K562 (cell line): ENCODE measurements around the gene DOCK8. TPM values are rescaled to one million over a fixed set of nuclear protein-coding genes. Genes with fewer than 3 reads are reported as not detected.

Experiments
- ATAC-seq: fragments of 200-7000 bp; cut with Tn5 transposase; 3 replicates; pipeline ENCODE4 v1.9.1; 2020; ENCODE audit warnings: moderate library complexity
- BruUV-seq: library from RNA; stranded (reverse); fragments of 400-500 nt; replicated peaks from 2 replicates; lab custom pipeline; 2021; lab: Mats Ljungman, UMichigan
- CTCF ChIA-PET: fragments of 300-600 bp; formaldehyde crosslinking; extraction: SDS; loops from one replicate; lab custom pipeline; 2021; ENCODE audit warnings: low intra/inter-chr PET ratio; lab: Yijun Ruan, JAX
- POLR2A ChIA-PET: fragments of 300-600, 350-650 bp; sonication (Branson Sonifier 250); formaldehyde crosslinking; extraction: SDS; loops from one replicate; lab custom pipeline; 2021; ENCODE audit warnings: antibody characterized with exemption, inconsistent platforms; lab: Yijun Ruan, JAX
- DNase-seq, 4 experiments: peaks; one replicate each; pipeline versions ENCODE4 v3.0.0 to v3.0.0-alpha.2; 2011 to 2018; ENCODE audit warnings: low spot score in 3 of 4, mixed read lengths in 3 of 4; ENCODE audit errors: extremely low read depth in 1 of 4
- FAIRE-seq: peaks from 2 replicates; lab custom pipeline; 2011; peaks lifted over from hg19 to GRCh38; lab: Jason Lieb, UNC
- H2AFZ ChIP-seq: 2 replicates; pipeline ENCODE4 v1.6.0; 2011; ENCODE audit warnings: low read depth, low read length, control low read depth, inconsistent platforms
- H3K27ac ChIP-seq: fragments of 200-600 bp; 3 replicates; pipeline ENCODE4 v1.8.0; 2011; ENCODE audit warnings: low read depth, mild to moderate bottlenecking, control low read depth, inconsistent platforms, low read length, moderate library complexity, mixed read lengths; ENCODE audit errors: extremely low read depth
- H3K27me3 ChIP-seq, 2 experiments: fragments of 300-600 bp in 1 of 2; 2 replicates in 1 of 2; 3 replicates in 1 of 2; pipeline versions ENCODE4 v1.6.0 to v1.8.0; 2011; ENCODE audit warnings: inconsistent platforms in 2 of 2, low read length in 2 of 2, mild to moderate bottlenecking in 1 of 2, mixed read lengths in 1 of 2, moderate library complexity in 1 of 2; ENCODE audit not compliant: control insufficient read depth in 2 of 2, insufficient read depth in 2 of 2
- H3K36me3 ChIP-seq: fragments of 300-600 bp; 3 replicates; pipeline ENCODE4 v1.8.0; 2011; ENCODE audit warnings: mild to moderate bottlenecking, low read length, inconsistent platforms; ENCODE audit not compliant: control insufficient read depth, insufficient read depth
- H3K4me1 ChIP-seq, 2 experiments: fragments of 200-600 bp in 1 of 2; replicated peaks in 1 of 2; 2 replicates in 1 of 2; 3 replicates in 1 of 2; pipeline versions ENCODE4 v1.5.1 to v1.8.0; 2011; ENCODE audit warnings: inconsistent platforms in 2 of 2, low read length in 2 of 2, mild to moderate bottlenecking in 1 of 2, mixed read lengths in 1 of 2, moderate library complexity in 1 of 2; ENCODE audit not compliant: control insufficient read depth in 2 of 2, insufficient read depth in 2 of 2
- H3K4me2 ChIP-seq: 2 replicates; pipeline ENCODE4 v1.6.1; 2011; ENCODE audit warnings: low read length, control low read depth, inconsistent platforms, mixed read lengths; ENCODE audit not compliant: insufficient read depth
- H3K4me3 ChIP-seq: fragments of 200-600 bp; sonication (generic), shearing (Covaris generic); 2 replicates; pipeline ENCODE4 v1.5.1; 2016; ENCODE audit warnings: control low read depth, inconsistent platforms
- H3K79me2 ChIP-seq: fragments of 200-600 bp; 3 replicates; pipeline ENCODE4 v1.8.0; 2011; ENCODE audit warnings: low read length, inconsistent platforms; ENCODE audit not compliant: control insufficient read depth, insufficient read depth
- H3K9ac ChIP-seq, 2 experiments: 2 replicates each; pipeline versions ENCODE4 v1.6.0 to v1.6.1; 2011; ENCODE audit warnings: low read depth in 2 of 2, low read length in 2 of 2, control low read depth in 1 of 2, inconsistent platforms in 1 of 2, mild to moderate bottlenecking in 1 of 2, mixed read lengths in 1 of 2; ENCODE audit not compliant: insufficient read depth in 1 of 2
- H3K9me1 ChIP-seq: one replicate; pipeline ENCODE4 v1.6.0; 2011; ENCODE audit warnings: inconsistent platforms, mild to moderate bottlenecking, low read length, moderate library complexity; ENCODE audit not compliant: control insufficient read depth, insufficient read depth
- H3K9me3 ChIP-seq: replicated peaks from 2 replicates; pipeline ENCODE4 v1.5.1; 2011; ENCODE audit warnings: low read depth, low read length, inconsistent platforms; ENCODE audit not compliant: control insufficient read depth, insufficient read depth
- H4K20me1 ChIP-seq: replicated peaks from 2 replicates; pipeline ENCODE4 v1.6.1; 2011; ENCODE audit warnings: low read length, inconsistent platforms, mixed read lengths; ENCODE audit not compliant: control insufficient read depth, insufficient read depth
- C11orf30 ChIP-seq: fragments of 450-650 bp; IDR thresholded peaks from 2 replicates; pipeline ENCODE4 v1.6.1; 2016; ENCODE audit warnings: low read depth, mild to moderate bottlenecking
- ILF3 ChIP-seq: fragments of 450-650 bp; IDR thresholded peaks from 2 replicates; pipeline ENCODE4 v1.6.1; 2018; ENCODE audit warnings: antibody characterized with exemption, mild to moderate bottlenecking, moderate library complexity, borderline replicate concordance
- MAFG ChIP-seq: fragments of 450-650 bp; conservative IDR thresholded peaks from 2 replicates; pipeline ENCODE4 v1.6.1; 2016; ENCODE audit warnings: missing genetic modification characterization, missing compliant biosample characterization
- NCOA4 ChIP-seq: fragments of 450-650 bp; IDR thresholded peaks from 2 replicates; pipeline ENCODE4 v1.6.1; 2018; ENCODE audit warnings: mild to moderate bottlenecking; ENCODE audit not compliant: partially characterized antibody
- NFE2 ChIP-seq: IDR thresholded peaks from 2 replicates; pipeline ENCODE4 v1.6.1; 2014; ENCODE audit warnings: antibody characterized with exemption, low read depth
- STAT6 ChIP-seq: sonication (generic); formaldehyde crosslinking; IDR thresholded peaks from 2 replicates; pipeline ENCODE4 v1.8.1; 2023; ENCODE audit warnings: mild to moderate bottlenecking, missing genetic modification reagents
- TBL1XR1 ChIP-seq, 2 experiments: IDR thresholded peaks; 2 replicates each; pipeline ENCODE4 v1.6.1; 2012; ENCODE audit warnings: improper control_type of control experiment in 2 of 2, low read length in 2 of 2, mild to moderate bottlenecking in 1 of 2
- ZNF316 ChIP-seq: fragments of 450-650 bp; IDR thresholded peaks from 2 replicates; pipeline ENCODE4 v1.6.1; 2016
- WGBS: fragments of 100-300 bp; shearing (Covaris generic); methylation state at CpG from one replicate; pipeline ENCODE4 v1.1.6; 2016; ENCODE audit warnings: low coverage, mixed read lengths; ENCODE audit not compliant: insufficient coverage; ENCODE audit errors: missing lambda C conversion rate; 5-methylcytosine and 5-hydroxymethylcytosine counted together
- in situ Hi-C: fragments of 300-500 bp; cut with MboI; formaldehyde crosslinking; loops from 4 replicates; pipeline ENCODE4 v1.15.0; 2018; ENCODE audit warnings: inconsistent platforms, mixed read lengths
- intact Hi-C: fragments of 100-400 bp; cut with micrococcal nuclease; formaldehyde crosslinking; loops from 2 replicates; pipeline ENCODE4 v1.14.2; 2022
- polyA plus RNA-seq, 8 experiments: library from polyadenylated mRNA; depleted of rRNA in 4 of 8; stranded (reverse) in 5 of 8; unstranded in 3 of 8; fragments of >200 nt; fragmentation: Nextera tagmentation in 2 of 8; fragmentation: Illumina TruSeq in 1 of 8; extraction: Ambion mirVana in 2 of 8; extraction: Trizol in 1 of 8; gene quantifications; 2 replicates each; pipeline versions ENCODE4 v1.2.1 to v1.2.3, GENCODE V29; 2011 to 2014; ENCODE audit warnings: inconsistent platforms in 1 of 8, missing spikeins in 1 of 8
- total RNA-seq, 7 experiments: library from RNA; depleted of rRNA in 6 of 7; stranded (reverse); fragments of >200 nt in 6 of 7; fragmentation: Illumina TruSeq in 2 of 7; extraction: Trizol in 2 of 7; gene quantifications; 2 replicates each; pipeline versions ENCODE4 v1.2.1 to v1.2.3, GENCODE V29; 2011 to 2021; ENCODE audit warnings: low replicate concordance in 1 of 7

DOCK8 gene
- total and polyA plus RNA-seq, 9 of the 15 experiments (the other 6 are each of a cell fraction or from before 2014, with no cell fraction given), result 14.4 to 53.8 (median 25.1) TPM

GRCh38 chr9:269081-269711 is 54.5 kb downstream of the DOCK8 start:
- peaks cover 0 to 36% of the 10 kb centered on the region in 2 experiments; a peak in 2 of 5 replicates for H3K4me1 ChIP-seq
- no peak overlapping the region for H3K4me2 ChIP-seq
- no TSS peak for BruUV-seq
- ChIA-PET CTCF (no interaction called here), POLR2A (interaction anchor here (0.6 to 1.0 kb wide), 3 partner anchors 8 to 22 kb away, joined by 3 to 4 read pairs (median 3); no protein-coding TSS in a partner anchor)
- DNase-seq (no peak), FAIRE-seq (no peak), ATAC-seq (no peak)
- H2AFZ ChIP-seq, result no peak overlapping the region
- H3K27ac ChIP-seq, result peak overlapping the region; percentile 25; the same call in 1 of the 3 replicates
- H3K79me2 ChIP-seq, result peaks cover 21% of the 10 kb centered on the region
- intact Hi-C loops, result no loop called here
- H3K9ac ChIP-seq, result no peak overlapping the region; a peak in 1 of 4 replicates
- no peak overlapping the region for H3K4me3 ChIP-seq
- H3K36me3 ChIP-seq, result peaks cover 3% of the 10 kb centered on the region; the same call in 1 of the 3 replicates
- peak; percentile 66 for TF ChIP-seq MAFG (tag)
- no peak for TF ChIP-seq TBL1XR1 (IDR thresholded peaks at IDR 0.05; ENCODE audit: low read length in 2 of 2)
- 0 out of 2 replicates have a peak, but pooled peaks have one; percentile 5 for TF ChIP-seq NFE2
- peak; percentile 38; the same call in 1 of the 2 replicates for TF ChIP-seq C11orf30
- no peak for TF ChIP-seq STAT6
- no peak for TF ChIP-seq ILF3
- TF ChIP-seq ZNF316, result peak; percentile 92
- TF ChIP-seq NCOA4, result no peak
- 81% methylated on average over 4 of the region's 6 CpGs for WGBS
- H4K20me1 ChIP-seq, result no peaks in the 10 kb centered on the region
- no peaks in the 10 kb centered on the region for H3K9me1 ChIP-seq
- in situ Hi-C loops, result no loop called here
- no peaks in the 10 kb centered on the region for H3K27me3 ChIP-seq
- no peaks in the 10 kb centered on the region; the same call in 1 of the 2 replicates for H3K9me3 ChIP-seq
